Myocyte (in vitro differentiated cells): ENCODE data around the gene SLC44A5. TPM values are rescaled to one million over a fixed set of nuclear protein-coding genes. Genes with fewer than 3 reads are reported as not detected.

Experiments
- DNase-seq: peaks from one replicate; pipeline ENCODE4 v3.0.0-alpha.2; 2012; ENCODE audit warnings: low read depth
- total RNA-seq: library from RNA; depleted of rRNA; stranded (reverse); fragments of >200 nt; gene quantifications from 2 replicates; pipeline ENCODE4 v1.2.3, GENCODE V29; 2014

Gene SLC44A5
- total RNA-seq, 1 donor from 2014 or later, result not detected

DNA sequence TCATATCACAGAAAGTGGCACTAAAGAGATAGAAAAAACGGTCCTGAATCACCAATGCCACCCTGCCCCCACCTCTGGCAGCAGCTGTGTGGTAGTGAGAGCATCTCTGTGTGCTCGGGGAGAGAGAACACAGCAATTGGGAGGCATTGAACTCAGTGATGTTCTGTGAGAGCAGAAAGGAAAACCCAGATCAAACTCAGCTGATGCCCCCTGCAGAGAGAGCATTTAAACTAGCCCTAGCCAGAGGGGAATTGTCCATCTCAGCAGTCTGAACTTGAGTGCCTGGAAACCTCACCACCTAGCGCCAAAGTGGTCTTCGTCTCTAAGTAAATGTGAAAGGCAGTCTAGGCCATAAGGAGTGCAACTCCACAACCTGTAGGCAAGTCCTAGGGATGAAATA lies 21.3 kb downstream of the SLC44A5 start:
- DNase-seq, result no peak

DNA sequence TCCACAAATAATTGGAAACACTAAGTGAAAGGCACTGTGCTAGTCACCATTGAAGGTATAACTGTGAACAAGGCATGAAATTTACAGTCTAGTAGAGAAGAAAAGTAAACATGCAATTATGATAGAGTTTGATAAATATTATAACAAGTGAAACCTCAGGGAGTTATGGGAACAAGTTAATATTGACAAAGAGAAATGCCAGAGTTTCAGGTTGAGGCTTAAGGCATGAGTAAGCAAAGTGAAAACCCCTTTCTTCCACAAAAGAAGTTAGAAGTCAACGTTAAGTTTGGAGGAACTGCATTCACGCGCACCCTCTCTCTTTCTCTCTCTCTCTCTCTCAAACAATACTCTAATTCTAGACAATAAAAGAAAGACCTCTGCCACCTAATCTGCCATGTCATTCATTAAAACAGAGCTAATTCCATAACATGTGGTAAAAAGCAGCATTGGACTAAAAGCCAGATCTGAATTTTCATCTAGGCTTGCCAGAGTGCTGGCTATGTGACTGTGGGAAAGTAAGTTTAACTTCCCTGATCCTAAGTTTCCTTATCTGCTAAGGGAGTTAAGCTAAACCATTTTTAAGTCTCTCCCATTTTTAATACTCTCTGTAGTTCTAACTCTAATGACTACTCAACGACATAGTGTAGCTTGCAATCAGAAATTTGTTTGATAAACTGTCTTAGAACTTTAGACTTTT lies 22.0 kb downstream of the SLC44A5 start:
- DNase-seq, result no peak

- DNase-seq, result no peak
Measured at GRCh38 chr1:75587692-75588091, 23.2 kb downstream of the SLC44A5 start.

GRCh38 chr1:75583282-75583681 lies 27.6 kb downstream of the SLC44A5 start:
- DNase-seq, result no peak

DNA sequence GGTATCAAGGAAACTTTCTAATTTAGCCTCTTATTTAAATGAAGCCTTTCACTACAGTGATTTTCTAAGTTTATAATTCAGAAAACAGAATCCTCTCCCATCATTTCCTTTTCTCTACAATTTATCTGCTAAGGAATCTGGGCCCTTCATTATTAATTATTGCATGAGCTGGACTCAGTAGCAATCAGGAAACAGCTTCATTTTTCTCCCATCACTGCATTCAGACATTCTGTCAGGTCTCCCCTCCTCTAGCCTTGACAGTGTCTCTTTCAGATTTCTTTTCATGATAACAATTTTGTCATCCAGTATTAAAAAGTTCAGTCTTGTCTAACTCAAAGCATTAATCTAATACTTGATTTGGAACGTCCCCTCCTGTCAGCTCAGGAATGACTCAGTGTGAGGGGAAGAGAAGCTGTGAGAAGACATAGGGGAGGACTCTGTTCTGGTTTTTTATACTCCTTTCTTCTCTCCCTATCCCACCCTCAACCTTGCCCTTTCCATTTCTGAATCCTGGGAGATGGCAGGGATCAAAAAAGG lies 28.1 kb downstream of the SLC44A5 start:
- no peak for DNase-seq

- no peak for DNase-seq
Measured at GRCh38 chr1:75579046-75579445, 31.9 kb downstream of the SLC44A5 start.

DNA sequence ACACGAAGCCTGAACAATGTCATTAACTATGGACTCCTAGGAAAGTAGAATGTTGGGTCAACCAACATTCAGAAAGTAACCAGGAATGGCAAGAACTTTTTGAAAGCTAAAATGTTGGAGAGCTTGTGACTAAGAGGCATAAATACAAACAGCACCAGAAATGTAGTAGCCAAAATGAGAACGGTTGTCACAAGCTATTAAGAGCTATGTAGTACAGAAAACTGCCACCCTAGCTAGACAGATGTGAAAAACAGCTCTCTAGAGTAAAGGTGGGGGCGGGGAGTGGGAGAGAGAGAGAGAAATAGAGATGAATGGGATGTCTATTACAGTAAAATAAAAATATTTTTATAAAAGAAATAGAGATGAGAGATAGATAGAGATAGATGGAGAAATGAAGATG lies 35.1 kb downstream of the SLC44A5 start:
- DNase-seq, result no peak

GRCh38 chr1:75567191-75567590 lies 43.7 kb downstream of the SLC44A5 start:
- no peak for DNase-seq

GRCh38 chr1:75559800-75560199 lies 51.1 kb downstream of the SLC44A5 start:
- no peak for DNase-seq

DNA sequence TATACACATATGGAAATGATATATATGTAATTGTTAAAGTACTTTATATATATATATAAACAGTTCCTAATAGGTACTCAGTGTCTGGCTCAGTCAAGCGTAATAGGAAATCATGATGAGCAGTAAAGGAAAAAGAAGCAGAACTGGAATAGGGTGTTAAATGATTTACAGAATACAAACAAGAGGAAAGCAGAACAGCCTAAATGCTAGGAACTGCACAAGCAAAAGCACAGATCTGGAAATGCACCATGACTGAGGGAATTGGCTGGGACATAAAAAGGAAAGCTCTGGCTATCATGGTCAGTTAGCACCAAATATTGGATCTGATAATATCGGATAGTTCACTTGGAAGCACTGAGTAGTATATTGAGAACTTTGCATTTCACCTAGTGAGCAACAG lies 51.8 kb downstream of the SLC44A5 start:
- no peak for DNase-seq

DNA sequence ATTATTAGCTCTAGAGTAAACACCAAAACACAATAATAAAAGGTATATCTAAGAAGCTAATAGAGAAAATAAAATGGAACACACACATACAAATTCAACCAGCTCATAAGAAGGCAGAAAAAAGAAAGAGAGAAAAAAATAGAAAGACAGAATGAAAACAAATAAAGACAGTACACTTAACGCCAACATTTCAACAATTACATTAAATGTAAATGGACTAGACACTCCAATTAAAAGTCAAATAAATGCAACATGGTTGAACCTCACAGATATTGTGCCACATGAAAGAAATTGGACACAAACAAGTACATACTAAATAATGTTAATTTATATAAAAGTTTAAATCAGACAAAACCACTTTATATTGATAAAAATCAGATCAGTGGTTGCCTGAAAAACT lies 56.0 kb downstream of the SLC44A5 start:
- DNase-seq, result no peak

- no peak for DNase-seq
Measured at GRCh38 chr1:75554181-75554580, 56.7 kb downstream of the SLC44A5 start.

DNA sequence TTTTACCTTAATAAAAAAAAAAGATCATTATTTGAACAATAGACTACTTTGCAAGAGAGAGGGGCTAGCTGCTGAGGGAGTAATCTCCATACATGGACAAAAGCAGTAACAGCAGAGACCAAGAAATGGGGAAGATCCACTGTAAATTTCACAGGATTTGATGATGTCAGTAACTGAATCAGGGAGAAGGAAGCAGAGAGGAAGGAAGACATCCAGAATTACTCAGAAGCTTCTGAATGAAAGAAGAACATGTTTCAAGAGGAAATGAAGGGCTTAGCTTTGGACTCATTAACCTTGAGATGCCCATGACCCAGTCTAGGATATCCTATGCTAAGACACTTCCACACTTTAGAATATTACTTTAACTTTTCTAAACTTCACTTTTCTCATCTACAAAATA lies 60.4 kb downstream of the SLC44A5 start:
- DNase-seq, result no peak

GRCh38 chr1:75548721-75549480 lies 62.0 kb downstream of the SLC44A5 start:
- no peak for DNase-seq

DNA sequence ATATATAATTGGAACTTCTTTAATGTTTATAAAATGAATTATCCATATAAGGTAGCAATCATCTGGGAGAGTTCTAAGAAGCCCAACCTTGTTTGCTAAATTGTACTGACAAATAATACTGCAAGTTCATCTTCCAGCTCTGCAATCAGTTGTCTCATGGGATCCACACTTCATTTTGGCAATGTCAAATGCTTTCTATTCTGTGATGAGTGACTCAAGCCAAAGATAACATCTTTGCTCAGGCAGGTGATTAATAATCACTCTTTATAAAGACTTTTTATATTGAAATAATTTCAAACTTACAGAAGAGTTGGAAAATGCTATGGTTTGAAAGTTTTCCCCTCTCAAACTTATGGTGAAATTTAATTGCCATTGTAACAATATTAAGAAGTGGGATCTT lies 67.2 kb downstream of the SLC44A5 start:
- DNase-seq, result no peak

DNA sequence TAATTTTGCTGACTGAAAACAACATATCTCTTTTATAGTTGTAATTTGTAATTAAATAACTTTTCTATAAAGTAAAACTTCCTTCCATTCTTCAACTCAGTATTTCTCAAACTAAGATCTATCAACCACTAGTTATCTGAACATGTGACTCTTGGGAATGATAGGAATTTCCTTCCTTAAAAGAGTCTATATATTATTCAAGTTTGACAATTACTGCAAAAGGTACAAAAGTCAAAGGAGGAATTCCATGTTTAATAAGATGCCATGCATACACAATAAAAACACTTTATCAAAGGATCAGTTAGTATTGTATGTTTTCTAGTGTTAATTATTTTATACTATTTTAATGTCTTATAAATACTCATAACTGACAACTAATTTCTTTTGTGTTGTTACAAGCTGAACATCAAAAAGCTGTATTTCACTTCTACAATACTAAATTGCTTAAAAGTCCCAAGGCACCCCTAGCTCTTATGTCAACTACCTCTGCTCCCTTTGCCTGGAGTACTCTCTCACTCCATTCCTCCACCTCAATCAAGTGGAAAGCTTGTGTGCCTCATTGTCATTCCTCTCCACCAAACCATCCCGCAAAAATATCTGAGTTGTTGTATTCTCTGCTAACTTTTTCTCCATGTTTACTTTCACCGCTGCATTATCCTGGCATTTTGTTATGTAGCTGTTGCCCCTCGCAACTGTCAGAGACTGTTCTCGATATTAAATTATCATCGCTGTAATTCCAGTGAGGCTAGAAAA lies 67.9 kb downstream of the SLC44A5 start:
- DNase-seq, result no peak

DNA sequence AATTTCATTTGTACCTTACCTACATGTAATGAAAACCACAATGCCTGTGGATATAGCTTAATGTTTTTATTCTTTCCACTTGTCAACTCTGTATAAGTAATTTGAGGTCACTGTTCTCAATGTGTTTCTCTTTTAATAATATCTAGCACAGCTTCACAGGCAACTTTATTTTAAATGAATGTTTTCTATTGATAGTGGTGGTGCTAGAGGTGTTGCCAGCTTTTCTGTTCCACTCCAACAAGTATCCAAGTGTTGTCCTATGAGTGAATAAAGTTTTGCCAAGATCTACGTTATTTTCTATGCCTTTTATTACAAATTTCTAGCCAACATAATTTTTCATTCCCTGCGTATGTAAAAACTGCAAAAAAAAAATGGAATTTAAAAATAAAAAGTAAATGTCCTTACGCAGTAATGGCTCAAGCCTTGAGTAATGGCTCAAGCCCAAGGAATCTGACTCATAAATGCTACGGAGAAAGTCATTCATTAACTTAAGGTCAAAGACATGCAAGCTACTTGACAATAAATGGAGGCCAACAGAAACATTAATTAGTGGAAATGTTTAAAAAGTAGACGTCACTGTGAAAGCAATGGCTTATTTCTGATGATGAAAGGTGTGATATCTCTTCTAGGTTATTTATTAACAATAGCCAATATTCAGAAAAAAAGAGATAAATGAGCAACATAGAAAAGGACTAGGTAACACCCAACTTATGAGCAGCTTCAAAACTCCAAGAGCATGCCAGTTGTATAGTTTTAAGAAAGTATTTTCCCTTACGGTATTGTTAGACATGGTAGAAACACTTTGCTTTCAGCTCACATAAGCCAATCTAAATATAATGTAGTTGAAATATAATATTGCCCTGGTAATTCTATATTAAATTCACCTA lies 71.4 kb downstream of the SLC44A5 start:
- no peak for DNase-seq

DNA sequence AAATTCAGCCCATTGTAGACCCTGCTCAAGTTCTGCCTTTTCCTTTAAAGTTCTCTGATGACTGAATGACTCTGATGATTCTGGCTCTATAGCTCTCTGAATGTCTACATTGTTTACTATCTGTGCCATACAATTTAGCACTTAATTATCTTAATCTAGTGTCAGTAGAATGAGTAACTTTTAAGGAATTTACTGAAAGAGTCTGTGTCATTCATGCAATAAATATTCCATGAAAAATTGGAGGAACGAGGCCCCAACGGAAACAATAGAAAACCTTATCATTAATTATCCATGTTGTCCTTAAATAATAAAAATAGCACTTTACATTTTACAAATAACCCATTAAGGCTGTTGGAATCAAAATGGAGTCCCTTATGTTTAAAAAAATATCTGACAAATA lies 77.8 kb downstream of the SLC44A5 start:
- DNase-seq, result no peak

GRCh38 chr1:75531570-75531969 lies 79.3 kb downstream of the SLC44A5 start:
- no peak for DNase-seq

DNA sequence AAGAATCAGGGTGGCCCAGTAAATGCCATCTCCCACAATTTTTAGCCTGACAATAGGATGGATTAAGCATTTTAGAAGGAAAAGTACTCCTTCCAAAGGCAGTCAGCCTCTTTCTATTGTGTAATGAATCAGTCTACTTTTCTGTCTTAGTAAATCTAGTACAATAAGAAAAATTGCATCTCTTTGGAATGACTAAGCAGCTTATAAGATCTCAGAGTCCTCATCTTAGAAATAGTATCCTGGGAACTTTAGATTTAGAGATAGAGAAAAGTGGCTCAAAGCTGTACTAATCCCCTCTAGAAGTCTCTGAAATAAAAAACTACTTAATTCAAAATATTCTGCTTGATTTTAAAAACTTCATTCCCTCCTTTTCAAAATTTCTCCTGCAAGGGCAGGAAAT lies 81.4 kb downstream of the SLC44A5 start:
- DNase-seq, result no peak

DNA sequence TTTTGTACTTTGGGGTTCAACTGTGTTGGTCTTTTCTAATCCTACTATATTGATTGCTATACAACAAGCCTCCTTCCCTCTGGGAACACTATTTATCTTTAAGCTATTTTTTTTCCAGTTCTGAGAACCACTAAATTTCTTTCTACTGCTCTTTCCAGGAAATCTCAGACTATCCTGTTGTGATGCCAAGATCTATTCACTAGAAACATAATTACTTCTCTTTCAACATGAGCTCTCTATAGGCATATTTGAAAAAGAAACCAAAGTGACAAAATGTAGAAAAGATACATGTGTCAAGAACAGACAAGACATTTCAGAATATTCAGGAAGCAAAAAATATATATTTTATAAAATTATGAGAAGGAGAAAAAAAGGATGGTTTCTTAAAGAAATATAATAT lies 82.9 kb downstream of the SLC44A5 start:
- DNase-seq, result no peak
